DMS79 (cell line): ENCODE data around the gene MAPK7.
"Not testable (repeated sequence)": the region's sequence is repeated elsewhere in the genome, so short reads cannot be mapped to it uniquely, and the experiment has no call there.

ENCODE experiments used
- DNase-seq: peaks from one replicate; lab custom pipeline; 2025; lab: John Stamatoyannopoulos, UW

Gene MAPK7

DNA sequence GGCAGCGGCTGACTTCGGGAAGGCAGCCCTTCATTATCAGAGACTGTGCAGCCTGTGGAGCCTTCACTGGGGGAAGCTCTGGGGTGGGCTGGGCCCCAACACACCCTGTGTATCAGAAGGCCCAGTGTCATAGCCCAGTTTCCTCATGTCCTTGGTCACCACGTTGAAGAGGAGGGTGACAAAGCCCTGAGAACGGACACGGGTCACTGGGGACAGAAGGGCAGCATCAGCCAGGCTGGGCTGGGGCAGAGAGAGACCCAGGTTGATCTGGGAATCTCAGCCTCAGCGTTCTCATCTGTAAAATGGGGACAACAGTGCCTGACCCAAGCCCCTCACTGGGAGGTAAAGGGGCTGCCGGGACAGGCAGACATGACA lies 35.1 kb upstream of the MAPK7 start:
- DNase-seq = no peak

DNA sequence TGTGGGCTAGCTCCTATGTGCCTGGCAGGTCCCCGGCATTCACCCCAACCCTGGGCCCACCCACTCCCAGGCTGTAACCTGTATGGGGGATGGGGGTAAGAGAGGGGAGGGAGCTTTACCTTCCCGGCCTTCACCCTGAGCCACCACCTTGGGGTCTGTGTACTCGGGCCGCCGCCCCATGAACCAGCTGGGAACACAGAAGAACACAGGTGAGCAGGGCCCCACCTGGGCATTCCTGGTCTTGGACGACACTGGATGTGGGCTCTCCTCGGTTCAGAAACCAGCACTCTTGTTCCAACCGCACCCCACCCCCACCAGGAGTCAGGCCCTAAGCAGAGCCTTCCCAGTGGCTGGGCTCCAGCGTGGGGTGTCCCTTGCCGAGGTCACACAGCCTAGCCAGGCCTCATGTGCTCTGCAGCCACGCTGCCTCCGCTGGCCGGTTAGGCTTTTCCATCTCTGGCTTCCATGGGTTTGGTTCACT lies 34.6 kb upstream of the MAPK7 start:
- no peak for DNase-seq

DNA sequence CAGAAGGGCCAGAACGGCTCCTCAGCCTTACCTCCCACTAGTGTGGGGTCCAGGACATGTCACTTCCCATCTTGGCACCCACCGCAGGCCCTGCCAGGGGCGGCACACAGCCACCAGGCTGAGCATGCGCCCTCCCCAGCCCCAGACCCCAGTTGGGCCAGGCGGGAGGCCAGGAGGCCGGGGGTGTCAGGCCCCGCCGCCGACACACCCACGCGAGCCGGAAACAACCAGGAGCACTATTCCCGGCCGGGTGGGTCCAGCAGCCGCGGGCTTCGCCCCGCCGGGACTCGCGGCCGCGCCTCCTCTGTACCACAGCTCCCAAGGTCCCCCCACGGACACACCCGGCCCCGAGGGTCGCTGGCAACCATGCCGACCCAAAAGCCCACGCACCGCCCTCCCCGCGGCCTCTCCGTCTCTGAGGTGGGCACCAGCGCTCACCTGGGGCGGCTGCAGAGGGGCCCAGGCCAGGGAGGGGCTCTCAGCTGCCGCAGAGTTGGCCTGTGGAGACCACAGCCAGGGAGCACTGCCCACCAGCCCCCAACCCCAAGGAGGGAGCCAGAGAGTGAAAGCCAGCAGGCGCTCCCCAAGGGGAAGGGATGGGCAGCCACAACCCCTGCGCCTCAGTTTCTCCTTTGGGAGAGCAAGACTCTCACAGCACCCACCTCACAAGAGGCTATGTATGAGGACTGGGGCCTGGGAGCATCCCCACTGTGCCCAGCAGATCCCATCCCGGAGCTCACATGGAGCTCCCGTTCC lies 33.8 kb upstream of the MAPK7 start:
- no peak for DNase-seq

DNA sequence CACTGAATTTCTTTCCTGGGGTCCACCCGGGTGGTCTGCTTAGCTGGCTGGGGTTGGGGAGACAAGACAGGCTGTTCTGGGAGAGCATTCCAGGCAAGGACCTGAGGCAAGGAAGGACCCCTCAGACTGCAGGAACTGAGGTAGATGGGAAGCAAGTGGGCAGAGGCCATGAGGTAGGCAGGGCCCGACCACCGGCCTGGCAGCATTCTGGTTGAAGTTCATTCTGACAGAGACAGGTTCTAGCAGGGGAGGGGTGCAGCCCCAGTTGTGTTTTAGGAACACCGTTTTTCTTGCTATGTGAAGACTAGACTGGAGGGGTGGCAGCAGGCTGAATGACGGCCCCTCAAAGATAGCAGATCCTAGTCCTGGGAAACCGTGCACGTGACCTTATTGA lies 33.2 kb upstream of the MAPK7 start:
- DNase-seq = no peak

DNA sequence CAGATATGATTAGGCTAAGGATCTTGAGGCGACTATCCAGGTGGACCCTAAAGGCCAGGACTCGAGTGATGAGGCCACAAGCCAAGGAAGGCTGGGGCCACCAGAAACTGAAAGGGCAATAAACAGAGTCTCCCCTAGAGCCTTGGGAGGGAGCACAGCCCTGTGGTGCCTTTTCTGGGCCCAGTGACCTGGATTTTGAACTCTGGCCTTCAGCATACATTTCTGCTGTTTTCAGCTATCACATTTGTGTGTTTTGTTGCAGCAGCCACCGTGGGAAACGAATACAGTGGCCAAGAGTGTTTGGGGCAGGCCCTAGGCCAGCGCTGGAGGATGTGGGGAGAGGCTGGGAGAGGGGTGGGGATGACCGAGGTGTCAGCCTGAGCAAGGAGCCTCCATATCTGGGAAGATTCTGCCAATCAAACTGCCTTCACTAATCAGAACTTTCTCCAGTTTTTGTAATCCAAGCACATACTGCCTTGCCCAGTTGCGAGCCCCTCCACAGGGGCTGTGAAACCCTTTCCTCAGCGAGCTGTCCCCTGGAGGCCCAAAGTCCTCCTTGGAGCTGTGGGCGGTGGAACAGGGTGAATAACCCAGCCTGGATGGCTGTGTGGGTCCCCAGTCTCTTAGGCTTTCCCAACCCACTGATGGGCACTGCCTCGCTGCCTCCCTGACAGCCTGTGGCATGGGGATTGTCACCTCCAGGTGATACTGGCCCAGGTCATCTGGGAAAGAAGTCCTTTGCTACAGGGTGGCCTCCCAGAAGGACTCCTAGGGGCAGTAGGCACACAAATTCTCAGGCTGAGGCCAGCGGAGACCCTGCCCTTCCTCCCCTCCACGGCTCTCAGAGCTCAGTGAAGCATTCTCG lies 32.6 kb upstream of the MAPK7 start:
- no peak for DNase-seq

DNA sequence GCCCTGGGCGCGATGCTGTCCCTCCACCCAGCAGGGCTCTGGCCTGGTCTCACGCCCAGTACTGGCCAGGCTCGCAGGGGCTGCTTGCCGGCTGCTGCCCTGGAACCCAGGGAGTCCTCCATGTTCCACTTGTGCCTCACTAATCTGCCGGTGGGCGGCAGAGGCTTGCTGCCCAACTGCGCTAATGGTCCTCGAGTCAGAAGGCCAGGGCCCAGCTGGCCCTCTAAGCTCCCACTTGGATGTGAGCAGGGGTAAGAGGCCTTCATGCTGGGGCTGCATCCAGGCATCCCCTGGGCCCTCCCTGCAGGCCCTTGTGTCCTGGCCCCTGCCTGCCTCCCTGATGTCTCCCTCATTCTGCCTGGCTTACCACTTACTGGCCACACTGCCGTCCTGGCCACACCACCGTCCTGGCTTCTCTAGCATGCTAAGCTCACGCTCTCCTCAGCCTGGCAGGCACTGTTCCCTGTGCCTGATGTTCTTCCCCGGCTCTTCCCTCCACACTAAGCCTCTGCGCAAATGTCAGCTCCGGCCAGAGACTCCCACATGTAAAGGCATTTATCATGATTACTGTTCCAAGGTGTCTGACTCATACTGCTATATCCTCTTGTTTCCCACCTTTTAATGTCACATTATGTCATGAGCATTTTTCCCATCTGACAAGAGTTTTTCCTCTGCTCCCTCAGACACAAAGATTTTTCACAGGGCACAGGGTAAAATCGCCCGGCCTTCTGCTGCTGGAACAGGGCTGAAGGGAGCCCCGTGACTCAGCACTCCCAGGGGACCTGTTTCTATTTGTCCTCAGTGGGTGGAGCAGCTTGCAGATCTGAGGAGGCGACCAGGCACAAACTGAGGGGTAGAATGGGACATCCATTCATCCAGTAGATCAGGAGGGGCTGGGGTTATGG lies 31.7 kb upstream of the MAPK7 start:
- no peak for DNase-seq

DNA sequence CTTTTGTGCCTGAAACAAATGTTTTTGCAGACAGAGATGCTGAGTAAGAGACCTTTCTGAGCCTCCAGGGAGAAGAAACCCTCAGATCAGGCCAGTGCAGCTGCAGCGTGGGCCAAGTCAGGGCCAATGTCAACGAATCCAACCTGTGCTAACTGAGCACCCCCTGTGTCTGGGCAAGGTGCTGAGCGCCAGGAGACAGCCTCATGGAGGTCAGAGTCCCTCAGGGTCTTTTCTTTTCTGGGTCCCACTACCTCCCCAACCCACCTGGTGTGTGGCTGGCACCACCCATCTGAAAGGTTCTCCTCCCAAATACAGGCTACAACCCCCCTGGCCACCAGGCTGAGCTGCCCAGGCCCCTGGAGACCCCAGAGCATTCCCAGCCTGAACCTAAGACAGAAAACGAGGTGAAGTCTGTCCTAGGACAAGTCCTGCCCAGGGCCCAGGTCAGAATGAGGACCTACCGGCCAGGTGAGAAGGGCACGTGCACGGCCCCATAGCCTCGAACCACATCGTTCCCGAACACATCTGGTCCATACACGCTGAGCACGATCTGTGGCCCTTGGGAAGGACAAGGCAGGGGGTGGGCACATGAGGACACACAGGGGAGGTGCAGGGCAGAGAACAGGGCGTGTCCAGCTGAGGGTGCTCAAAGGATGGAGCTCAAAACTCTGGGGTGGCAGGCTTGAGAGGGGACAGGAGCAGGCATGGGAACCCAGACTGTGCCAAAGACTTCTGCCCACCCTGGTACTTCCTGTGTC lies 30.8 kb upstream of the MAPK7 start:
- DNase-seq = no peak

DNA sequence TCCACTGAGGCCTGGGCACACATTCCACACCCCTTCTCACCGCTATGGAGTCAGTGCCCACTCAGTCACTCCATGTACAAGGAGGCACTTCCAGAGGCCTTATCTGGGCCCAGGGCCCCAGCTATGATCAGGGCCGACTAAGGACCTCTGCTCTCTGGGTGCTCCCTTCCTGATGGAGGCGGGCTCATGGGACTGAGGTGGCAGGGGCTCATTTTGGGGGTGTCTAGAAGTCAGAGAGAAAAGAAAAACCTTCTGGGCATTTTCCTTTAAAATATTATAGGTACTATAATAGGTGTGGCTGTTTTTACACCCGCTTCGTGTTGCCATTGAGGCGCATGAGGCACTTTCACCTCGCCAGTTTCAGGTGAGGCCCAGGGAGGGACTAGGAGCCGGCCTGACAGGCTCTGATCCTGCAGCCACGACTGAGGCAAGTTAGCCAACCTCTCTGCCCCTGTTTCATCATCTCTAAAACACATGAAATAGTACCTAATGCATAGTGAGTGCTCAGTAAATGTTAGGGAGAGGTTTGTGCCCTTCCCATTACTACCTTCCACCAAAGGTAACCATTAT lies 30.1 kb upstream of the MAPK7 start:
- DNase-seq = no peak

DNA sequence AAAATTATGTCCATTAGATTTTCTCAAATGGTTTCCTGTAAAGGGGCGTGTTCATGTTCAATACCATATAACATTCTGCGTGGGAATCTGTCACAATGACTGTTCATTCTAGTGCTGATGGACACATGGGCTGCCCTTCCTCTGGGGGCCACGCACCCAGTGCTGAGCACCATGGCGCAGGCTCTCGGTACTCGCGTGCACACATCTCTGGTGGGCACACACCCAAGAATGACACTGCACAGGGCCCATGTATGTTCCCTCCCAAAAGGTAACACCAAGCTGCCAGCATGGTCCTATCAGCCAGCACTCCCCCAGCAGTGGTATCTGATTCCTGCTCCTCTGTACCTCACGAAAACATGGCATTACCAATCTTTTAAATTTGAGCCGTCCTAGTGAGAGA lies 29.5 kb upstream of the MAPK7 start:
- DNase-seq = no peak

DNA sequence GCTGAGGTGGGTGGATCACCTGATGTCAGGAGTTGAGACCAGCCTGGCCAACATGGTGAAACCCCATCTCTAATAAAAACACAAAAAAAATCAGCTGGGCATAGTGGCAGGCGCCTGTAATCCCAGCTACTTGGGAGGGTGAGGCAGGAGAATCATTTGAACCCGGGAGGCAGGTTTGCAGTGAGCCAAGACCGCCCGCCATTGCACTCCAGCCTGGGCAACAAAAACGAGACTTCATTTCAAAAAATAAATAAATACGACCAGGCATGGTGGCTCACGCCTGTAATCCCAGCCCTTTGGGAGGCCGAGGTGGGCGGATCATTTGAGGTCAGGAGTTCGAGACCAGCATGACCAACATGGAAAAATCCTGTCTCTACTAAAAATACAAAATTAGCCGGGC lies 24.9 kb upstream of the MAPK7 start:
- not testable (repeated sequence) for DNase-seq

DNA sequence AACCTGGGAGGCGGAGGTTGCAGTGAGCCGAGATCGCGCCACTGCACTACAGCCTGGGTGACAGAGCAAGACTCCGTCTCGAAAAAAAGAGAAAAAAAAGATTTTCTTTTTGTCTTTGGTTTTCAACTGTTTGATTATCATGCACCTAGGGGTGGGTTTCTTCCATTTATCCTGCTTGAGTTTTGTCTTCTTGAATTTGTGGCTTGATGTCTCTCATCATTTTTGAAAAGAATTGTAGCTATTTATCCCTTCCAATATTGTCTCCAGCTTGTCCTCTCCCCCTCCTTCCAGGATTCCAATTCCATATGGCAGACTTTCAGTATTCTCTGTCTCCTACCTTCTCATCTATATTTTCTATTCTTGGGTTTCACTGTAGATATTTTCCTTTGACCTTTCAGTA lies 23.6 kb upstream of the MAPK7 start:
- no peak for DNase-seq

DNA sequence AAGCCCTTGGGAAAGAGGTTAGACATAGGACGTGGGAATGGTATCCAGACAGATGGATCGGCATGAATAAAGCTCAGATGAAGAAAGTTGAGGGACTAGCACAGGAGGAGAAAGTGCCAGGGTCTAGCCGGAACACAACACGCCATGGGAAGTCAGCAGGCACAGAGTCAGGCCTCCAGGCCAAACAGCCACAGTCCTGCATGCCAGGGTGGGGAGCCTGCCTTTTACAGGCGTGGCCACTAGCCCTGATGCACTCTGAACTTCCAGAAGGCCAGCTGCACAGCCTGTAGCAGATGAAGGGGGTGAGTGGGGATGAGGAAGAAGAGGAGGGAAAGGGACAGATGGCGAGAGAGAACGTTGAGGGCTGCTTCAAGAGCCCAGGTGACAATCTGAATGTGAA lies 20.9 kb upstream of the MAPK7 start:
- DNase-seq = no peak

DNA sequence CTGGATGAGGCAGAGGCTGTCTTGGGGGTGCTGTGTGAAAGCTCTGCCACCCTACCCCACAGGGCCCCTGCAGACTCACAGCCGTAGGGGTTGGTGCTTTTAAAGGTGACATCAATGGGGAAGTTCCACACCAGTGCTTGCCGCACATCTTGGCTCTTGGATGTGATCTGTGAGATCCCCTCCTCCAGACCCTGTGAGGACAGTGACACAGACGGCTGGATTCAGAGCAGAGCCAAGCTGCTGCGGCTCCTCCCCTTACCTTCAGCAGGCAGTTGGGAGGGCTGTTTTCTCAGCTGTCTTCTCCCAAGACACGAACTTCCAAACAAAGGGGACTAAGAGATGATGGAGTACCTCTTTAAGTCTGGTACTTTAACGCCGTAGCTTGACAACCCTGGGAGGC lies 20.5 kb upstream of the MAPK7 start:
- DNase-seq = no peak

DNA sequence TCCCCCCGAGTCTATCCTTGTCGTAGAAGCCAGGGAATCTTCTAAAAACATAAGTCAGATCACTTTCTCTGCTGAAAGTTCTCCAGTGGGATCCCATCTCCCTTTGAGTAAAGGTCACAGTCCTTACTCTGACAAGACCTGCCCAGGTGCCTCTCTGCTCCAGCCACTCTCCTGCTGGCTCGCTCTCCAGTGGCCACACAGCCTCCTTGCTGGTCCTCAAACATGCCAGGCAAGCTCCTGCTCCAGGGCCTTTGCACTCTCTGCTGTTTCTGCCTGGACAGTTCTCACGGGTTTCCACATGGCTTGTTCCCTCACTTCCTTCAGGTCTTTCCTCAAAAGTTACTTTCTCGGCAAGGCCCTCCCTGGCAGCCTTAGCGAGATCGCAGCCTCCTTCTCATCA lies 19.1 kb upstream of the MAPK7 start:
- no peak for DNase-seq

DNA sequence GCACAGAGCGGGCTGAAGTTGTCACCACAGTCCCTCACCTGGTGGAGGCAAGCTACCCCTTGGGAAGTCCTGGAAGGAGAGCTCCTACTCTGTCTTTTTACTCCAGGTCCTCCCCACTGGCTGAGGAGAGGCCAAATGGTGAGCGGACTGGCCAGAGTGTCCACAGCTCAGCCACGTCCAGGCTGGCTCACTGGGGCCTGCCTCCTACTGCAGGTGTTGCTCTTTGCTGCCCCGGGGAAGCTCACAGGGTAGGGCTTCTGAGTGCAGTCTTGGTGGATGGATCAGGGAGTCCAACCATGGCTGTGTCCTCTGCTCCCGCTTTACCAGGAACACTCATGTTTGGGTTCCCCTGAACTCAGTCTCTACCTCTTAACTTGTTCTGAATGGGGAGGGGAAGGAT lies 18.4 kb upstream of the MAPK7 start:
- DNase-seq = no peak

DNA sequence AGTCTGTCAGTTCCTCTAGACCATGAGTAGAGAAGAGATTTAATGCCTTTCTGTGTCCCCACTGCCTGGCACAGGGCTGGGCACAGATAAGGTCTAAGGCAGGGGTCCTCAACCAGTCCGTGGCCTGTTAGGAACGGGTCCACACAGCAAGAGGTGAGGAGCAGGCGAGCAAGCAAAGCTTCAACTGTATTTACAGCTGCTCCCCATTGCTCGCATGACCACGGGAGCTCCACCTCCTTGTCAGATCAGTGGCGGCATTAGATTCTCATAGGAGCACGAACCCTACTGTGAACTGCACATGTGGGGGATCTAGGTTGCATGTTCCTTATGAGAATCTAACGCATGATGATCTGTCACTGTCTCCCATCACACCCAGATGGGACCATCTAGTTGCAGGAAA lies 17.5 kb upstream of the MAPK7 start:
- no peak for DNase-seq

DNA sequence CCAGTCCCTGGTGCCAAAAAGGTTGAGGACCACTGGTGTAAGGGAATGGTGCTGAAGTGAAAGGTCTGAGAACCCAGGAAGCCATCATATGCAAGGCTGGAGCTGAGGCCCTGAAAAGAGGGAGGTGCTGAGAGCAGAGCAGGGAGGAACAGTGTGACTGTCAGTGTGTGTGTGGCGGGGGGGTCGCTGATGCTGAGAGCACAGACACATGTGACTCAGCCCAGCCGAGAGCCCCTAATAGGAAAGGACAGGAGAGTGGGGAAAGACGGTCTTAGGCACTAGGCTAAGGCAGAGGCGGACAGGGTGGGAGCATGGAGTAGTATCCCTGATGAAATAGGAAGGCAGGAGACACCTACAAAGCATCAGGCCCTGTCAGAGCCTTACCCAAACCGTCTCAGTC lies 17.0 kb upstream of the MAPK7 start:
- DNase-seq = no peak

DNA sequence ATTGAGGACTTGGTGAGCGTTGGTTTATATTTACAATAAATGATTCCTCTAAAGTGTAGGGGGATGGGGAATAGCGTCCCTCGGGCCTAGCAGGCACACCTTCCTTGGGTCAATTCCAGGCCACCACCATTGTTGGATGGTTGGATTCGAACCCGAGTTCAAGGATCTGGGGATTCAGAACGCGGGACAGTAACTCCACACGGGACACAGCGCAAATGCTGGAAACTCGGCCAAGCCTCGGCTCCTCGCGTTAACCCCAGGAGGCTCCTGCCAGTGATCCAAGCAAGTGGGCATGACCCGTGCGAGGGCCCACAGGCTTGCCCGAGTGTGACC lies 16.4 kb upstream of the MAPK7 start:
- DNase-seq = no peak

DNA sequence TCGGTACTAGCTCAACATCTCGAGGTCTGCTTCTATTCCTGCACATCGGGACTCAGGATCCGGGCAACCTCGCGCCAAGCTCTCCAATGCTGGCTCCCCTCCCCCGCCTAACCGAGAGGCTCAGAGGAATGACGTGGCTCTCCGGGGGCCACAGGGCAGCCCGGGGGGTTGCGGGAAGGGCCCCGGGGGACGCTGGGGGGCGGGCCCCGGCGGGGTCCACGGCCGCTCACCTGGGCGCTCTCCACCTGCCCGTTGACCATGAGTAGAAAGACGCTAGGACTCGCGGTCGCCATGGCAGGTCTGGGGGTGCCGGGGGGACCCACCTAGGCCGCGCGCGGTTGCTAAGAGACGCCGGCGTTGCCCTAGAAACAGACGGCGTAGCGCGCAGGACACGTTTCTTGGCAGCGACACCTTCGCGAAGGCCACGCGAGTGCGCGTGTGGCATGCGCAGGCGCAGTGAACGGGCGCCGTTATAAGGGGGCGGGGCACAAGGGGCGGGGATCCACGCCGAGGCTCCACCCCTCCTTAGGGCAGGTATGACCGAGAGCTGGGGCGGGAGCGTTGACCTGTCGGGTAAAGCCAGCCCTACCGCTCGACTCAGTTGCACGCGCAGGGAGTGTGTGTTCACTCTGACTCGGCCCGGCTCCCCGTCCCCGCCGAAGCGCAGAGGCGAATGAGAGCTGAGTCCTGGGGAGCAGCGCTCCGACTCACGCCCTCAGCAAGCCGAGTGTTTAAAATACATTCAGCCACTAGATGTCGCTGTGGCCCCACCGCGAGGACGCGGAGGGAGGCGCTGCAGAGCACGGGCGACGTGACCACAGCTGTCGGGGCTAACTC lies 15.8 kb upstream of the MAPK7 start, which contains the start of gene B9D1:
B9D1 (minus strand) TSS at position 447 of the 837 bp plus-strand sequence; CDS start at position 293, 154 bp downstream.
- DNase-seq = peak; percentile 69

DNA sequence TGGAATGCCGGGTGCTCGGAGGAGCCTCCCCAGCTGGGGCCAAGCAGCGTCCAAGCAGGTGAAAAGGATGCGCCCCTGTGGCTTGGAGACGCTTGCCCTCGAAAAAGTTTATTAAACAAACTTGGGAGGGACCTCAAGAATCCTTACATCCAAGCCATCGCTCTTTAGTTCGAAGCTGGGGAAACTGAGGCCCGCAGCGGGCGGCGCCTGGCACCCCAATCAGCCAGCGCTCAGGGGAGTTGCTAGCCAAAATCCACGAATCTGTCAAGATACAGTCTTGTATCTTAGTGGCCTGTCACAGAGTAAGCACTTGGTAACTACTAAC lies 15.2 kb upstream of the MAPK7 start:
- no peak for DNase-seq
